Adrenal gland (tissue), 5 donors: ENCODE data around the gene UBA5.

Experiments used
- POLR2A ChIP-seq, 2 donors: fragments of 450-650 bp; IDR thresholded peaks; one replicate each; pipeline ENCODE4 v1.6.1; 2017; ENCODE audit warnings: antibody characterized with exemption in 2 of 2, mild to moderate bottlenecking in 2 of 2, moderate library complexity in 1 of 2
- TF ChIP-seq, protein P1 (sequence below), 6 experiments: fragments of 450-650 bp in 4 of 6; fragments of 200-600 bp in 2 of 6; sonication (generic) in 1 of 6; IDR thresholded peaks; 1 replicate in 5 of 6; 2 replicates in 1 of 6; pipeline versions ENCODE4 v1.5.1 to v1.8.0; 2016 to 2021; ENCODE audit warnings: antibody characterized with exemption in 6 of 6, mild to moderate bottlenecking in 2 of 6, moderate library complexity in 1 of 6
- donor health status: DM: no; HTN: no; CAD: no.

DNA sequence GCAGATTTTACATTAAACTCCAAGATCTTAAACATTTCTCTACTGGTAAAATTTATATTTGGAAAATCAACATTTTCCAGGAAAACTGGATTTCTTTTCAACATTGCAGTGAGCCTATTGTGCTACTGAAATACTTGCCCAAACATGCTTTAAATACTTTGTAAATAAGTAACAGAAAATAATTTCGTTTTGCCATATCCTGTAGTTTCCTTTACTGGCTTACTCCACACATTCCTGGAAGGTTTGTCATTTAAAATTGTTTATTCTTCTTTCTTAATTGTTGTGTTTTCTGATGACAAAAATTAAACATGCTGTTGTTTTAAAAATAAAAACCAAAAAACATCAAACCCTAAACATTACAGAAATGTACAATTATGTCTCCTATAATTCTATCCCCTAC is 22.5 kb upstream of the UBA5 start:
- TF ChIP-seq, protein P1, sequence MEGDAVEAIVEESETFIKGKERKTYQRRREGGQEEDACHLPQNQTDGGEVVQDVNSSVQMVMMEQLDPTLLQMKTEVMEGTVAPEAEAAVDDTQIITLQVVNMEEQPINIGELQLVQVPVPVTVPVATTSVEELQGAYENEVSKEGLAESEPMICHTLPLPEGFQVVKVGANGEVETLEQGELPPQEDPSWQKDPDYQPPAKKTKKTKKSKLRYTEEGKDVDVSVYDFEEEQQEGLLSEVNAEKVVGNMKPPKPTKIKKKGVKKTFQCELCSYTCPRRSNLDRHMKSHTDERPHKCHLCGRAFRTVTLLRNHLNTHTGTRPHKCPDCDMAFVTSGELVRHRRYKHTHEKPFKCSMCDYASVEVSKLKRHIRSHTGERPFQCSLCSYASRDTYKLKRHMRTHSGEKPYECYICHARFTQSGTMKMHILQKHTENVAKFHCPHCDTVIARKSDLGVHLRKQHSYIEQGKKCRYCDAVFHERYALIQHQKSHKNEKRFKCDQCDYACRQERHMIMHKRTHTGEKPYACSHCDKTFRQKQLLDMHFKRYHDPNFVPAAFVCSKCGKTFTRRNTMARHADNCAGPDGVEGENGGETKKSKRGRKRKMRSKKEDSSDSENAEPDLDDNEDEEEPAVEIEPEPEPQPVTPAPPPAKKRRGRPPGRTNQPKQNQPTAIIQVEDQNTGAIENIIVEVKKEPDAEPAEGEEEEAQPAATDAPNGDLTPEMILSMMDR (IDR thresholded peaks at IDR 0.05) = no peak
- no peak for TF ChIP-seq POLR2A (IDR thresholded peaks at IDR 0.05)
